ENCODE results near the gene WBP11.

The WBP11 gene

DNA sequence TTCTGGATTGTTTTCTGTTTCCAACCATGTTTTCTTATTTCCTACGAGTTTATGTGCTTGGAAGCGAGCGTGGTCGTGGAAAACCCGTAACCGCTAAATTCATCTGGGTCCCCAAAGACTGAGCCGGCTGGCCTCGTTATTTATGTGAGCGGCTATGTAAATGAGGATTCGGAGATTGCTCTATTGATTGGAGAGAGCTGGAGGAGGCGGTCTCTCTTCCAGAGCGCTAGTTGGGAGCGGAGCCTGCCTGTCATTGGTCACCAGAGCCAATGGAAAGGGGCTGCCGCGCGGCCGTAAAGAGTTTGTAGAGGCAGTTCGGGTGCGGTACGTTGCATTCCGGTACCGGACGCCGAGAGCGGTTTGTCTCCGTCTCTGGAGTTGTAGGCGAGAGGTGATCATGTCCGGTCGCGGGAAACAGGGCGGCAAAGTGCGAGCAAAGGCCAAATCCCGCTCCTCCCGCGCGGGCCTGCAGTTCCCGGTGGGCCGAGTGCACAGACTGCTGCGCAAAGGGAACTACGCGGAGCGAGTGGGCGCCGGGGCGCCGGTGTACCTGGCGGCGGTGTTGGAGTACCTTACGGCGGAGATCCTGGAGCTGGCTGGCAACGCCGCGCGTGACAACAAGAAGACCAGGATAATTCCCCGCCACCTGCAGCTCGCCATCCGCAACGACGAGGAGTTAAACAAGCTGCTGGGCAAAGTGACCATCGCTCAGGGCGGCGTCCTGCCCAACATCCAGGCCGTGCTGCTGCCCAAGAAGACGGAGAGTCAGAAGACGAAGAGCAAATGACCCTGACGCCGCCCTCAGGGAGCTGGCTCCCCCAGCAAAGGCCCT is 29.0 kb downstream of the WBP11 start:
- peaks cover 4% of the 10 kb centered on the region for H3K36me3 ChIP-seq (replicated peaks; ENCODE audit: low read depth, low read length)
- TF ChIP-seq, protein P1, sequence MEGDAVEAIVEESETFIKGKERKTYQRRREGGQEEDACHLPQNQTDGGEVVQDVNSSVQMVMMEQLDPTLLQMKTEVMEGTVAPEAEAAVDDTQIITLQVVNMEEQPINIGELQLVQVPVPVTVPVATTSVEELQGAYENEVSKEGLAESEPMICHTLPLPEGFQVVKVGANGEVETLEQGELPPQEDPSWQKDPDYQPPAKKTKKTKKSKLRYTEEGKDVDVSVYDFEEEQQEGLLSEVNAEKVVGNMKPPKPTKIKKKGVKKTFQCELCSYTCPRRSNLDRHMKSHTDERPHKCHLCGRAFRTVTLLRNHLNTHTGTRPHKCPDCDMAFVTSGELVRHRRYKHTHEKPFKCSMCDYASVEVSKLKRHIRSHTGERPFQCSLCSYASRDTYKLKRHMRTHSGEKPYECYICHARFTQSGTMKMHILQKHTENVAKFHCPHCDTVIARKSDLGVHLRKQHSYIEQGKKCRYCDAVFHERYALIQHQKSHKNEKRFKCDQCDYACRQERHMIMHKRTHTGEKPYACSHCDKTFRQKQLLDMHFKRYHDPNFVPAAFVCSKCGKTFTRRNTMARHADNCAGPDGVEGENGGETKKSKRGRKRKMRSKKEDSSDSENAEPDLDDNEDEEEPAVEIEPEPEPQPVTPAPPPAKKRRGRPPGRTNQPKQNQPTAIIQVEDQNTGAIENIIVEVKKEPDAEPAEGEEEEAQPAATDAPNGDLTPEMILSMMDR (IDR thresholded peaks at IDR 0.05; ENCODE audit: low read depth, low read length) = no peak
- TF ChIP-seq EZH2phosphoT487 (IDR thresholded peaks at IDR 0.05; ENCODE audit: low read depth) = no peak
- peak overlapping the region; percentile 87 for H3K4me3 ChIP-seq (ENCODE audit: low read length)
- peak overlapping the region; percentile 60 for H3K27ac ChIP-seq (ENCODE audit: low read length)
- H3K9me3 ChIP-seq (ENCODE audit: insufficient read depth, low read length) = no peaks in the 10 kb centered on the region
- peak overlapping the region; percentile 89 for H3K4me2 ChIP-seq (ENCODE audit: low read length)
- peaks cover 32% of the 10 kb centered on the region for H3K4me1 ChIP-seq (ENCODE audit: low read length)
- H3K9ac ChIP-seq (ENCODE audit: low read length) = peak overlapping the region; percentile 80
- no peaks in the 10 kb centered on the region for H3K27me3 ChIP-seq (ENCODE audit: low read depth, low read length)
- H4K20me1 ChIP-seq (ENCODE audit: insufficient read depth, low read length) = no peaks in the 10 kb centered on the region
- peak overlapping the region; percentile 74 for H2AFZ ChIP-seq (ENCODE audit: low read depth, low read length)
- H3K79me2 ChIP-seq (ENCODE audit: low read length) = peaks cover 21% of the 10 kb centered on the region

DNA sequence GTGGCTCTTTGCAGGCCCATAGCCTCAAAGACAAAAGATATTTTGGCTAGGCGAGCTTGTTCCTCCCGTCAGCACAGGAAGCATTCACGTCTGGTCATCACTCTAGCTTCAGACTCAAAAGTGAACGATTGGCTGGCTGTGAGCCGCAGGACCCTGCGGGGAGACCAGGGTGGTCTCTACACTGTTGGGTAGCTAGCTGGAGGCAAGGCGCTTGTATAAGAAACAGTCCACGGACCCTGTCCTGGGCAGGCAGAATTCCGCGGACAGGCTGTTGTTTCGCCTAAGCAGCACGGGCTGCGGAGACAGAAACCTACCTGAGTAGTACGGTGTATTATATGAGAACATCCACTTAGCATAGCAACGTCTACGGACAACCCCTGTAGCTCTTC is 29.6 kb downstream of the WBP11 start:
- Histone ChIP-seq H3K9me3 (ENCODE audit: insufficient read depth, low read length) (no peaks in the 10 kb centered on the region), H3K9ac (ENCODE audit: low read length) (peak overlapping the region; percentile 79), H3K4me1 (ENCODE audit: low read length) (peaks cover 33% of the 10 kb centered on the region), H2AFZ (ENCODE audit: low read depth, low read length) (peak overlapping the region; percentile 74), H3K27ac (ENCODE audit: low read length) (peak overlapping the region; percentile 60), H3K4me2 (ENCODE audit: low read length) (peak overlapping the region; percentile 87), H3K27me3 (ENCODE audit: low read depth, low read length) (no peaks in the 10 kb centered on the region), H4K20me1 (ENCODE audit: insufficient read depth, low read length) (0 out of 2 replicates have a peak, but pooled peaks cover 2% of the 10 kb centered on the region), H3K79me2 (ENCODE audit: low read length) (peaks cover 28% of the 10 kb centered on the region), H3K36me3 (replicated peaks; ENCODE audit: low read depth, low read length) (peaks cover 9% of the 10 kb centered on the region), H3K4me3 (ENCODE audit: low read length) (peak overlapping the region; percentile 87)
- no peak for TF ChIP-seq EZH2phosphoT487 (IDR thresholded peaks at IDR 0.05; ENCODE audit: low read depth)
- TF ChIP-seq, protein P1 (IDR thresholded peaks at IDR 0.05; ENCODE audit: low read depth, low read length) = no peak

DNA sequence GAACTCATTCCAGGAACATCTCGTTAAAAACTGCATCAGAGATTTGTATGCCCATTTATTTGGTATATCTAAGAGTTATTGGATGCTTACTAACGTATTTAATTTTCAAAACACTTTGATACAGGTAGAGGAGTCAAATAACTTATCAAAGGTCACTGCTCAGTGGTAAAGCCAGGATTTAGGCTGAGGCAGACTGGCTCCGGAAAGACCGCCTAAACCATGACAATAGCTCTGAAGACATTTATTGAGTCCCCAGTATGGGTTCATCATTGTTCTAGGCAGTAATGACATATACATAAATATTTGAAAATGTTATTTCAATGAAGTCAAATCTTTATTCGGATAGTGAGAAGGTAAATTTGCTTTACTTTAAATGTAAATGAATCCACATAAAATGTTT is 30.3 kb downstream of the WBP11 start:
- H3K27me3 ChIP-seq (ENCODE audit: low read depth, low read length) = no peaks in the 10 kb centered on the region
- TF ChIP-seq, protein P1 (IDR thresholded peaks at IDR 0.05; ENCODE audit: low read depth, low read length) = no peak
- no peak for TF ChIP-seq EZH2phosphoT487 (IDR thresholded peaks at IDR 0.05; ENCODE audit: low read depth)
- no peak overlapping the region for H3K27ac ChIP-seq (ENCODE audit: low read length)
- H4K20me1 ChIP-seq (ENCODE audit: insufficient read depth, low read length) = 0 out of 2 replicates have a peak, but pooled peaks cover 2% of the 10 kb centered on the region
- no peaks in the 10 kb centered on the region for H3K9me3 ChIP-seq (ENCODE audit: insufficient read depth, low read length)
- H2AFZ ChIP-seq (ENCODE audit: low read depth, low read length) = no peak overlapping the region
- H3K4me2 ChIP-seq (ENCODE audit: low read length) = peak overlapping the region; percentile 87
- peaks cover 36% of the 10 kb centered on the region for H3K4me1 ChIP-seq (ENCODE audit: low read length)
- H3K9ac ChIP-seq (ENCODE audit: low read length) = no peak overlapping the region
- peaks cover 35% of the 10 kb centered on the region for H3K79me2 ChIP-seq (ENCODE audit: low read length)
- peaks cover 16% of the 10 kb centered on the region for H3K36me3 ChIP-seq (replicated peaks; ENCODE audit: low read depth, low read length)
- peak overlapping the region; percentile 87 for H3K4me3 ChIP-seq (ENCODE audit: low read length)

DNA sequence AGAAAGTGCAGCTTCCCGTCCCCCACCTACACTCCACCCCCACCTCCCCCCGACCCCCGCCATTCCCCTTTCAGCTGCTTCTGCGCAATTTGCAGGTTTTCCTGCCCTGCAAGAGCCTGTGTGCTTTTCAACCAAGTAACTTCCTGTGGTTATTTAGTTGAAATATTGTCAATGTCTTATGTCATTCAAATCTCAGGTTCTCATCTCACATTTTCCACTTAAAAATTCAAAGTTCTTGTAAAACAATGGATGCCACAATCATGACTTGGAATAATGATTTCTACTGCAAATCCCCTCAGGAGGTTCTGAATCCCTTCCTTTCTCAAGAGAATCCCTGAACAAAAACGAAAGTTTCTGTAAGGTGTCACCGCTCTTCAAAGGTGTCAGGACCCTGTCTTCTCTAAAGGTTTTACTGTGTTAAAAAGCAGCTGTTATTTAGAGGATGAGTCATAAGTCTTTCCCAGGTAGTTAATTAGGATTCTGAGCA is 31.6 kb downstream of the WBP11 start:
- Histone ChIP-seq H3K27ac (ENCODE audit: low read length) (peak overlapping the region; percentile 95), H3K79me2 (ENCODE audit: low read length) (peaks cover 47% of the 10 kb centered on the region), H4K20me1 (ENCODE audit: insufficient read depth, low read length) (0 out of 2 replicates have a peak, but pooled peaks cover 2% of the 10 kb centered on the region), H3K4me3 (ENCODE audit: low read length) (peak overlapping the region; percentile 91), H3K36me3 (replicated peaks; ENCODE audit: low read depth, low read length) (peaks cover 28% of the 10 kb centered on the region), H3K9ac (ENCODE audit: low read length) (peak overlapping the region; percentile 98; the same call in 1 of the 2 replicates), H3K4me2 (ENCODE audit: low read length) (peak overlapping the region; percentile 76), H3K9me3 (ENCODE audit: insufficient read depth, low read length) (no peaks in the 10 kb centered on the region), H2AFZ (ENCODE audit: low read depth, low read length) (no peak overlapping the region), H3K4me1 (ENCODE audit: low read length) (peaks cover 36% of the 10 kb centered on the region), H3K27me3 (ENCODE audit: low read depth, low read length) (no peaks in the 10 kb centered on the region)
- TF ChIP-seq, protein P1 (IDR thresholded peaks at IDR 0.05; ENCODE audit: low read depth, low read length) = no peak
- no peak for TF ChIP-seq EZH2phosphoT487 (IDR thresholded peaks at IDR 0.05; ENCODE audit: low read depth)

Measured in OCI-LY3 (cell line).